ENCODE data around the gene NUP210L. TPM values are rescaled to one million over a fixed set of nuclear protein-coding genes. Genes with fewer than 3 reads are reported as not detected.

Gene NUP210L
- total and polyA plus RNA-seq, 5 donors: 0.09 to 0.88 (median 0.18) TPM; not detected in 1

GRCh38 chr1:154183046-154183915 lies 28.4 kb upstream of the NUP210L start:
- peak; percentile 95 to 96 for ATAC-seq
- Histone ChIP-seq H3K9me3 (ENCODE audit: control insufficient read depth, low read length) (no peaks in the 10 kb centered on the region), H3K27me3 (ENCODE audit: control insufficient read depth, insufficient read depth) (no peaks in the 10 kb centered on the region), H3K4me3 (ENCODE audit: low read length) (peak overlapping the region; percentile 82), H3K4me1 (ENCODE audit: control insufficient read depth, insufficient read depth, low read length) (peaks cover 9% of the 10 kb centered on the region), H3K27ac (ENCODE audit: low read length) (peak overlapping the region; percentile 82)
- WGBS: 5% methylated on average over 41 of the region's 41 CpGs
- DNase-seq: peak; percentile 96 to 98 (median 98)
- intact Hi-C loops (cut with DNase I): loop anchor here in 1 of 4 donors (10.0 kb wide), 1 partner anchor 92 kb away; the partner anchor contains the start of gene HAX1

- intact Hi-C loops (cut with DNase I): loop anchor here in 1 of 4 donors (10.0 kb wide), 1 partner anchor 92 kb away; the partner anchor contains the start of gene HAX1
- Histone ChIP-seq H3K27ac (ENCODE audit: low read length) (peak overlapping the region; percentile 82), H3K4me1 (ENCODE audit: control insufficient read depth, insufficient read depth, low read length) (peaks cover 12% of the 10 kb centered on the region), H3K4me3 (ENCODE audit: low read length) (peak overlapping the region; percentile 82), H3K27me3 (ENCODE audit: control insufficient read depth, insufficient read depth) (no peaks in the 10 kb centered on the region), H3K9me3 (ENCODE audit: control insufficient read depth, low read length) (no peaks in the 10 kb centered on the region)
- DNase-seq (peak; percentile 84 to 90 (median 89)), ATAC-seq (peak; percentile 68 to 84)
- WGBS: under 1% methylated on average over 35 of the region's 35 CpGs
Measured at GRCh38 chr1:154182344-154183045, 27.6 kb upstream of the NUP210L start.

GRCh38 chr1:154181944-154182343 lies 27.1 kb upstream of the NUP210L start:
- intact Hi-C loops (cut with DNase I): loop anchor here in 1 of 4 donors (10.0 kb wide), 1 partner anchor 93 kb away; the partner anchor contains the start of gene HAX1

GRCh38 chr1:154179946-154180687 lies 25.2 kb upstream of the NUP210L start:
- WGBS: 75% methylated on average over 3 of the region's 3 CpGs
- Histone ChIP-seq H3K9me3 (ENCODE audit: control insufficient read depth, low read length) (no peaks in the 10 kb centered on the region), H3K4me3 (ENCODE audit: low read length) (no peak overlapping the region), H3K27me3 (ENCODE audit: control insufficient read depth, insufficient read depth) (no peaks in the 10 kb centered on the region), H3K27ac (ENCODE audit: low read length) (no peak overlapping the region), H3K4me1 (ENCODE audit: control insufficient read depth, insufficient read depth, low read length) (peaks cover 19% of the 10 kb centered on the region)
- ATAC-seq (no peak), DNase-seq (no peak)
- intact Hi-C loops (cut with DNase I): loop anchor here in 1 of 4 donors (10.0 kb wide), 1 partner anchor 95 kb away; the partner anchor contains the start of gene HAX1

More at GRCh38 chr1:154181944-154182343, 27.1 kb upstream of the NUP210L start:
- H3K27ac ChIP-seq (ENCODE audit: low read length): peak overlapping the region; percentile 82
- no peaks in the 10 kb centered on the region for H3K27me3 ChIP-seq (ENCODE audit: control insufficient read depth, insufficient read depth)
- DNase-seq: no peak
- WGBS: 0% methylated on average over 6 of the region's 6 CpGs
- ATAC-seq: no peak
- H3K4me1 ChIP-seq (ENCODE audit: control insufficient read depth, insufficient read depth, low read length): peaks cover 15% of the 10 kb centered on the region
- peak overlapping the region; percentile 82 for H3K4me3 ChIP-seq (ENCODE audit: low read length)
- H3K9me3 ChIP-seq (ENCODE audit: control insufficient read depth, low read length): no peaks in the 10 kb centered on the region

GRCh38 chr1:154178911-154179811 lies 24.3 kb upstream of the NUP210L start:
- Histone ChIP-seq H3K27ac (ENCODE audit: low read length) (peak overlapping the region; percentile 68), H3K9me3 (ENCODE audit: control insufficient read depth, low read length) (no peaks in the 10 kb centered on the region), H3K27me3 (ENCODE audit: control insufficient read depth, insufficient read depth) (no peaks in the 10 kb centered on the region), H3K4me1 (ENCODE audit: control insufficient read depth, insufficient read depth, low read length) (peaks cover 19% of the 10 kb centered on the region), H3K4me3 (ENCODE audit: low read length) (no peak overlapping the region)
- DNase-seq: no peak
- WGBS: 61% methylated on average over 10 of the region's 10 CpGs
- ATAC-seq: no peak
- intact Hi-C loops (cut with DNase I): no loop called here

- Histone ChIP-seq H3K27me3 (ENCODE audit: control insufficient read depth, insufficient read depth) (no peaks in the 10 kb centered on the region), H3K4me3 (ENCODE audit: low read length) (no peak overlapping the region), H3K4me1 (ENCODE audit: control insufficient read depth, insufficient read depth, low read length) (peaks cover 19% of the 10 kb centered on the region), H3K9me3 (ENCODE audit: control insufficient read depth, low read length) (no peaks in the 10 kb centered on the region), H3K27ac (ENCODE audit: low read length) (peak overlapping the region; percentile 42)
- no peak for ATAC-seq
- intact Hi-C loops (cut with DNase I): no loop called here
- DNase-seq: no peak
- 32% methylated on average over 2 of the region's 2 CpGs for WGBS
Measured at GRCh38 chr1:154178013-154178412, 23.1 kb upstream of the NUP210L start.

GRCh38 chr1:154176337-154176736 lies 21.5 kb upstream of the NUP210L start:
- WGBS: 40% methylated on average over 2 of the region's 2 CpGs
- no peak overlapping the region for H3K27ac ChIP-seq (ENCODE audit: low read length)
- intact Hi-C loops (cut with DNase I): no loop called here
- no peak overlapping the region for H3K4me3 ChIP-seq (ENCODE audit: low read length)
- H3K9me3 ChIP-seq (ENCODE audit: control insufficient read depth, low read length): no peaks in the 10 kb centered on the region
- H3K4me1 ChIP-seq (ENCODE audit: control insufficient read depth, insufficient read depth, low read length): peaks cover 19% of the 10 kb centered on the region
- DNase-seq (no peak), ATAC-seq (peak; percentile 57 to 78)
- H3K27me3 ChIP-seq (ENCODE audit: control insufficient read depth, insufficient read depth): no peaks in the 10 kb centered on the region

- DNase-seq (no peak), ATAC-seq (no peak)
- Histone ChIP-seq H3K27ac (ENCODE audit: low read length) (no peak overlapping the region), H3K4me3 (ENCODE audit: low read length) (no peak overlapping the region), H3K27me3 (ENCODE audit: control insufficient read depth, insufficient read depth) (no peaks in the 10 kb centered on the region), H3K9me3 (ENCODE audit: control insufficient read depth, low read length) (no peaks in the 10 kb centered on the region), H3K4me1 (ENCODE audit: control insufficient read depth, insufficient read depth, low read length) (peaks cover 17% of the 10 kb centered on the region)
- WGBS: 97% methylated on average over 4 of the region's 4 CpGs
- intact Hi-C loops (cut with DNase I): no loop called here
Measured at GRCh38 chr1:154174654-154175053, 19.8 kb upstream of the NUP210L start.

- no peak for ATAC-seq
- WGBS: 89% methylated on average over 5 of the region's 5 CpGs
- DNase-seq: no peak
- Histone ChIP-seq H3K27me3 (ENCODE audit: control insufficient read depth, insufficient read depth) (no peaks in the 10 kb centered on the region), H3K4me3 (ENCODE audit: low read length) (no peak overlapping the region), H3K27ac (ENCODE audit: low read length) (no peak overlapping the region), H3K9me3 (ENCODE audit: control insufficient read depth, low read length) (no peaks in the 10 kb centered on the region), H3K4me1 (ENCODE audit: control insufficient read depth, insufficient read depth, low read length) (peaks cover 4% of the 10 kb centered on the region)
- intact Hi-C loops (cut with DNase I): no loop called here
Measured at GRCh38 chr1:154171880-154172279, 17.0 kb upstream of the NUP210L start.

- Histone ChIP-seq H3K4me3 (ENCODE audit: low read length) (no peak overlapping the region), H3K27ac (ENCODE audit: low read length) (no peak overlapping the region), H3K4me1 (ENCODE audit: control insufficient read depth, insufficient read depth, low read length) (peaks cover 4% of the 10 kb centered on the region), H3K27me3 (ENCODE audit: control insufficient read depth, insufficient read depth) (no peaks in the 10 kb centered on the region), H3K9me3 (ENCODE audit: control insufficient read depth, low read length) (no peaks in the 10 kb centered on the region)
- no peak for DNase-seq
- no peak for ATAC-seq
- 91% methylated on average over 4 of the region's 4 CpGs for WGBS
- intact Hi-C loops (cut with DNase I): no loop called here
Measured at GRCh38 chr1:154171223-154171583, 16.3 kb upstream of the NUP210L start.
